Fibroblast of pulmonary artery (primary cell): ENCODE data around the gene MUC4.

Source experiments
- DNase-seq: peaks from one replicate; pipeline ENCODE4 v3.0.0-alpha.2; 2010; ENCODE audit warnings: low read depth
- H3K4me3 ChIP-seq: replicated peaks from 2 replicates; pipeline ENCODE4 v1.5.1; 2011; ENCODE audit warnings: low read depth, mild to moderate bottlenecking, control low read depth, low read length, moderate library complexity
- CTCF ChIP-seq: IDR thresholded peaks from 2 replicates; pipeline ENCODE4 v1.5.1; 2011; ENCODE audit warnings: mild to moderate bottlenecking, control low read depth, low read length, inconsistent platforms; ENCODE audit errors: missing control alignments

The MUC4 gene

GRCh38 chr3:195766671-195767070, 45.1 kb downstream of the MUC4 start:
- DNase-seq, result no peak
- no peak overlapping the region for H3K4me3 ChIP-seq
- TF ChIP-seq CTCF, result no peak

- TF ChIP-seq CTCF, result no peak
- DNase-seq, result no peak
- H3K4me3 ChIP-seq, result no peak overlapping the region
Measured at GRCh38 chr3:195764961-195765706, 46.6 kb downstream of the MUC4 start.

GRCh38 chr3:195763843-195764825, 47.6 kb downstream of the MUC4 start:
- H3K4me3 ChIP-seq, result no peak overlapping the region
- TF ChIP-seq CTCF, result no peak
- DNase-seq, result no peak

- no peak overlapping the region for H3K4me3 ChIP-seq
- no peak for DNase-seq
- no peak for TF ChIP-seq CTCF
Measured at GRCh38 chr3:195763076-195763830, 48.5 kb downstream of the MUC4 start.

- no peak for TF ChIP-seq CTCF
- H3K4me3 ChIP-seq, result no peak overlapping the region
- no peak for DNase-seq
Measured at GRCh38 chr3:195762611-195763010, 49.1 kb downstream of the MUC4 start.

- H3K4me3 ChIP-seq, result no peak overlapping the region
- TF ChIP-seq CTCF, result no peak
- DNase-seq, result no peak
Measured at GRCh38 chr3:195762249-195762585, 49.5 kb downstream of the MUC4 start.
